HL-60/S4 (cell line): ENCODE data around the gene ZNF79.

Experiments
- in situ Hi-C: fragments of 300-500 bp; cut with MboI; formaldehyde crosslinking; loops from 2 replicates; pipeline ENCODE4 v1.14.3; 2022; ENCODE audit warnings: low sequenced_read_pairs

The ZNF79 gene

DNA sequence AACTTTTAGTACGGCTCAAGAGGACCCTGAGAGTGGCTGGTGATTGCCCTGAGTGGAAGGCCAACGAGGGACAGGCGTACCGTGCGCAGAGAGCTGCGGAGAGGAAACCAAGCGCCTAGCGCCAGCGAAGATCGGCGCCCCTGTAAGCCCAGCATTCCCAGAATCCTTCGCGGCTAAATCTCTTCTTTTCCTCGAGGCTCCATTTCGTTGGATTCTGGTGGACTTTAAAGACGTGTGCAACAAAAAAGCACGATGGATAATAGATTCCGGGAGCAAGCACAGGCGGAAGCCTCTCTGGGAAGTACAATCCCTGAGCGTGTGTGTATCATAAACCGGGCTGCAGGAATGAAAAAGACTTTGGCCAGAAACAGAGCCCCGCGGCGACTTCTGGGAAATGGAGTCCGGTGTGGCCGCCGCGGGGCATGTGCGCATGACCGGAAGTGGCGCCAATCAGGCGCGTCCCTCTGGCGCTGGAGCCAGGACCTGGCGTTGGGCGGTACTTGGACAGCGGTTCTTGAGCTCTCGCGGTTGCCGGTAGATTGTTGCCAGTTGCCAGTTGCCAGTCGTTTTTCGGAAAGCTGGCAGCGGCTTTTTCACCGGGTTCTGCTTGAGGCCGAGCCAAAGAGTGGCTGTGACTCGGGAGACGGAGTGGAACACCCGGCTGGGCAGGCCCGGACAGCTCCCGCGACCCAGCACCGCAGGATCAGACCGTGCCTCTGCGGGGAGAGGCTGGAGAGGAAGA is at the start of gene ZNF79:
TSS of gene ZNF79 (plus strand) at position 449 of the 742 bp plus-strand sequence. CDS start 406 bp downstream, outside the sequence.
- in situ Hi-C loops: no loop called here

DNA sequence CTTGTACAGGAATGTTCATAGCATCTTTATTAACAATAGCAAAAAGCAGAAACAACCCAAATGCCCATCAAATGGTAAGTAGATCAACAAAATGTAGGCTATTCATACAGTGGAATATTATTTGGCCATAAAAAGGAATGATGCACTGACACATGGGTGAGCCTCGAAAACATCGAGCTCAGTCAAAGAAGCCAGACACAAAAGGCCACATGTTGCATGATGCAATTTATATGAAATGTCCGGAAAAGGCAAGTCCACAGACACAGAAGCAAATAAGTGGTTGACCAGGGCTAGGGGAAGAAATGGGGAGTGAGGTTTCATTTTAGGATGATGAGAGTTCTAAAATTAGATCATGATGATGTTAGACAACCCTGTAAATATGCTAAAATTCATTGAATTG is 43.7 kb upstream of the ZNF79 start:
- in situ Hi-C loops: no loop called here

DNA sequence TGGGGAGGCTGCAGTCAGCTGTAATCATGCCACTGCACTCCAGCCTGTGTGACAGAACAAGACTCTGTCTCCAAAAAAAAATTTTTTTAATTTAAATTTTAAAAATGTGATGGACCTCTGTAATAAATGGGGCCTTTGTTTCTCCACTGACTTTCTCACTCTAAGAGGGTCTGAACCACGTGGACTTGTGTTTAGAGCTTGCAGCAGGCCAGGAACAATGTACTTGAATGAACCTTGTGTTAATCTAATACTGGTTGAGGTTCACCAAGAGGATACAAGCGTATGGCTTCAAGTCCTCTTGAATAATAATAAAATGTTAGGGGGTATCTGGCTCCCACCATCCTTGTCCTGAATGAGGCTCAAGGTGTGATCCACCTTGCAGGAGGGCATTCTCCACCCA is 41.6 kb upstream of the ZNF79 start:
- in situ Hi-C loops: no loop called here

DNA sequence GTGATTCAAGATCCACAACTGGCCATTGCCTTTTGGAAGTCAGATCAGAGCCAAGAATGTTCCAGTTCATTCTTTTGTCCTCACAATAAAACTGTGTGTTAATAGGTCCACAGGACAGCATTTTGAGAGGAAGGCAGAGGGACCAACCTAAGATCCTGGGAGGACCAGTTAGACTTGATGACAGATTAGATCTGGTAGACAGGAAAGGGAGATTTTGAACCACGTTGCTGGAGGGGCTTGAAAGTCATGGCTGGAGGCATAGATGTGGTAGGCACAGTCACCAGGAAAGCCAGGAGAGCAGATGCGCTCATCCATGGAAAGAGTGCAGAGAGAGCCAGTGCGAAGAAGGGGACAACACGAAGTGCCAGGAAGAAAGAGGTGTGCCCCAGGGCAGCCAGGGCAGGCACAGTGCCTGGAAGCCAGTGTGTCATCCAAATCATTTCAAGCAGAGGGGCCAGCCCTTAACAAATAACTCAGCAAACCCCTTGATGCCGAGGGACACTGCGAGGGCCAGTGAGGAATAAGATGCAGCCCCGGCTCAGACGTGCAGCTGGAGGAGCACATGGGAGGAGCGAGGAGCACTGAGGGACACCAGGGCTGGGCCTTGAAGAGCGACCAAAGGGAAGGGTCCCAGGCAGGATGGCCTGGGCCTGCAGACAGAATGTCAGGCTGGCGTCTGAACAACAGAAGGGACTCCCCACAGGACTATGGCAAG is 40.0 kb upstream of the ZNF79 start:
- in situ Hi-C loops: no loop called here

DNA sequence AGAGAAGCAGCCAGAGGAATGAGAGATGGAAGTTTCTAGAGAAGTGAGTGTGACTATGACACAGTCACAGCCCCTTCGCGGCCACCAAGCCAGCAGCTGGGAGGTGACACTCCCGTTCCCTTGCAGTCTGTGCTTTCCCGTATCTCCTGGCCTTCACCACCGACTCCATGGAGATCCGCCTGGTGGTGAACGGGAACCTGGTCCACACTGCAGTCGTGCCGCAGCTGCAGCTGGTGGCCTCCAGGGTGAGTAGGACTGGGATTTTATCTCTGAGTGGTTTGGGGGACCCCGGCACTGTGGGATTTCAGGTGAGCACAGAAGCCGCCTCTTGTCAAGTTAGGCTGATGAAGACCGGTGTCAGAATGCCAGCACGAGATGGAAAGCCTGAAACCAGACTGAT is 39.3 kb upstream of the ZNF79 start:
- in situ Hi-C loops: no loop called here

DNA sequence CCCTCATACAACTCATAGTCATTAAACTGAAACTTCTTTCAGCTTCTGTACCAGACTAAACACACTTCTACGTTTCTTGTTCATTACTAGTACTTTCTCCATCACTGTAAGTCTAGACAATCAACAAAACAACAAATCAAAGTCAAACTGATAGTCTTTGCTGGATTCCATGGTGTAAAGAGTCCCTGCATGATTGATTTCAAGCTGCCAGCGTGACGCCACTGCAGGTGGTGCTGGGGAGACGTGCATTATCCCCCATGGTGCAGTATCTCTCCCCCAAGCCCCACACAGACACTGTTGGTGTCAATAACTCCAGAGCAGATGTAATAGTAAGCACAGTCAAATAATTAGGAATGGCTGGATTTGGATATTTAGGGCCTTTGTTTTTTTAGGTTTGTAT is 37.9 kb upstream of the ZNF79 start:
- in situ Hi-C loops: no loop called here

DNA sequence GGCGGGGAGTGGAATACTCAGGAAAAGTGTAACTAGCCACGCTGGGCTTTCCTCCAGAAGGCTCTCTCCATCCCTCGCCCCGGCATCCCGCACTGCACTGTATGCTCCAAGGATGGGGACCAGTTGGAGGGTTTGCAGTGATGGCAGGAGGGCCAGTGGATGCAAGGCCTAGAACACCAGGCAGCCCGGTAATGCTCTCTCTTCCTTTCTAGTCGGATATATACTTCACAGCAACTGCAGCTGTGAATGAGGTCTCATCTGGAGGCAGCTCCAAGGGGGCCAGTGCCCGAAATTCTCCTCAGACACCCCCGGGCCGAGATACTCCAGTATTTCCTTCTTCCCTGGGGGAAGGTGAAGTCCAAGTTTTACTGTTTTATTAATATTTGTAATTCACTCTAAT is 37.2 kb upstream of the ZNF79 start:
- in situ Hi-C loops: no loop called here

DNA sequence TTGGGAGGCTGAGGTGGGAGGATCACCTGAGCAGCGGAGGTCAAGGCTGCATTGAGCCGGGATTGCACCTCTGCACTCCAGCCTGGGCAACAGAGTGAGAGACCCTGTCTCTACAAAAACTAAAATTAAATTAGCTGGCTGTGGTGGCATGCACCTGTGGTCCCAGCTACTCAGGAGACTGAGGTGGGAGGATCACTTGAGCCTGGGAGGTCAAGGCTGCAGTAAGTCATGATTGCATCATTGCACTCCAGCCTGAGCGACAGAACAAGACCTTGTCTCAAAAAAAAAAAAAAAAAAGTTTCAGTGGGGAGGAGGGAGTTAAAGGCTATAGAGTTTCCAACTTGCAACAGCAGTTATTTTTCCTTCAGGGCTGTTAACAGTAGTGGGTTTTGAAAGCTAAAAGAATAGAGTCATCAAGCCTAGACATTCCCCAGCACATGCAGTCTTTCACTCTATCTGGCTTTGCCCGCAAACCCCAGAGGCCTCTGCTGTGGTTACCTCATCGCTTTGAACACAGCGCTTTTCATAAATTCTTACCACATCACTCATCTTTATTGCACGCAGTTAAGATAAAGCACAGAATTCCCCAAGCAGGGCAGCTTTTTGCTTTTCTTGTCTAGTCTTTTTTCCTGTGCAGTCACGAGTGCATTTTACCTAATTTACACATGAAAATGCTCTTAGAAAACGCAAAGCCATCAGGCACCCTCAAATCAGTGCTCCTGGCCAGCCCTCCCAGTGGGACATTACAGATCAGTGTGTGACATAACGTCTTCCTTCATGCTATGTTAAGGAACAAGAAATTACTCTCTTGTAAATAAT is 35.9 kb upstream of the ZNF79 start:
- in situ Hi-C loops: no loop called here

DNA sequence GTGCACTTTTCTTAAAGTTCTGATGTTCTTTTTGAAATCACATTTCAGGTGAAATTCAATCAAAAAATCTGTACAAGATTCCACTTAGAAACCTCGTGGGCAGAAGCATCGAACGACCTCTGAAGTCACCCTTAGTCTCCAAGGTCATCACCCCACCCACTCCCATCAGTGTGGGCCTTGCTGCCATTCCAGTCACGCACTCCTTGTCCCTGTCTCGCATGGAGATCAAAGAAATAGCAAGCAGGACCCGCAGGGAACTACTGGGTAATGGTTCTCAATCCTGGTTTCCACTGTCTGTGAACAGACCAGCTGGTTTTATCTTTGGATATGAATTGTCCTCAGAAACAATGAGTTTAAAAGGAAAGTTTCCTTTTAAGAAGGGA is 35.3 kb upstream of the ZNF79 start:
- in situ Hi-C loops: no loop called here

DNA sequence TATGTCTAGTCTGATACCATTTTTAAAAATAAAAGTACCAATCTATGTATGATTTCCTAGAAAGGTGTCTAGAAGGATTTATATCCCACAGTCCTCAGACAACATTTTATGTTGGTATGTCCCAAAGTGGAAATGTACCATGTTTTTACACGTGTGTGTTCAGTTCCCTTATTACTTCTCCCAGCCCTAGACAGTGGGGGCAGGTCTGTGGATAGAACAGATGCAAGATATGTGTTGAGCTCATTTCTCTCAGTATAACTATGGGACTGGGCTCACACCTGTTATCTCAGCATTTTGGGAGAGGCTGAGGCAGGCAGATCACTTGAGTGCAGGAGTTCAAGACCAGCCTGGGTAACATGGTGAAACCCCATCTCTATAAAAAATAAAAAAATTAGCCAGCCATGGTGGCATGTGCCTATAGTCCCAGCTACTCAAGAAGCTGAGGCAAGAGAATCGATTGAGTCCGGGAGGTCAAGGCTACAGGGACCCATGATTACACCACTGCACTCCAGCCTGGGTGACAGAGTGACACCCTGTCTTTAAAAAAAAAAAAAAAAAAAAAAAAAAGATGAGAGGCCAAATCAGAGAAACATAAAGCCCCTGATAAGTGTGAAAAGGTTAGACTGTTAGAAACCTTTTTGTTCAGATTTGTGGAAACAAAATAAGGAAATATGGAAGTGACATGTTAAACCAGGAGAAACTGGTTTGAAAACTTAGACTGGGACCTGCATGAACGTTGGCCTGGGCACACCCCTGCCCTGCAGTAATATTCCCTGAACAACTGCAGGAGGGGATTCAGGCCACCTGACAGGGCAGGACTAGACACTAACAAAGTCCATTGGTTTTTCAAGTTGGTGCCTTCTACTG is 34.6 kb upstream of the ZNF79 start:
- in situ Hi-C loops: no loop called here

DNA sequence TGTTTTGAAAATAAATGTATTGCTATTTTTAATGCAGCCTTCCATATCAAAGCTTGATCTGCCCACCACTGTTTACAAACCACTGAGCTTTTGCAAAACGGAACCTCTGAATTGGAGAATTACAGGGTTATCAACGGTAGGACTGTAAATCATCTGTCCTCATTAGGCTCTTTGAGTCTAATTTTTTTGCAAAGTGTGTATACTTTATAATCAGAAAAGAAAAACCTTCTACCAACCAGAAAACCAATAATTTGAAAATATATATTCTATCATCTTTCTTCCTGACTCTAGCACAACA is 34.0 kb upstream of the ZNF79 start:
- in situ Hi-C loops: no loop called here

DNA sequence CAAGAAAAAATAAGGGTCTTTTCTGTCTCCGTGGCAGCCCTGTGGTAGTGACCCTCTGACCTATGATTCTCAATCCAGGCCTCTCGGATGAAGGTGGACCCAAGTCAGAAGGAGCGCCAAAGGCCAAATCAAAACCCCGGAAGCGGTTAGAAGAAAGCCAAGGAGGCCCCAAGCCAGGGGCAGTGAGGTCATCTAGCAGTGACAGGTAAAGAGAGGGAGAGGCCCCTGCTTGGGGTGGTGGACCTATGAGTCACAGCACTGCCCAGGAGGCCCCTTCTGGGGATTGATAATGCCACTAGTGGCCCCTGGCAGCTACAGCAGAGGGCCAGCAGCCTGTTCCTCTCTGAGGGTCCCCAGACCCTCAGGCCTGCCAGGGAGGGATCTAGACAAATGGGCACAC is 33.6 kb upstream of the ZNF79 start:
- in situ Hi-C loops: no loop called here

DNA sequence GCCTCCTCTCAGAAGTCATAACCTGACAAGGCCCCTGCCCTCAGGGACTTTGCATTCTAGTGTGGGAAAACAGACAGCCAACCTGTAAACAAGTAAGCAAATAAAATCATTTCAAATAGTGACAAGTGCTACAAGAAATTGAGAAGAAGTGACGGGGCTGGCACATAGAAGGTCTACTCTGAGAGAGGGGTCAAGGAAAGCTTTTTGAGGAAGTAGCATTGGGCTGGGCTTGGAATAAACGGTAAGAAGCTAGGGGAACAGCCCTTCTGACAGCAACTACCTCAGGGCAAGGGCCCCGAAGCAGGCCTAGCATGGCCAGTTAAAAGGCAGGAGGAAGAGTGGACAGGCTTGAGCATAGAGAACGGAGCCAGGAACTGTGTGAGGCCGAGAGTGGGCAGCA is 32.0 kb upstream of the ZNF79 start:
- in situ Hi-C loops: no loop called here

DNA sequence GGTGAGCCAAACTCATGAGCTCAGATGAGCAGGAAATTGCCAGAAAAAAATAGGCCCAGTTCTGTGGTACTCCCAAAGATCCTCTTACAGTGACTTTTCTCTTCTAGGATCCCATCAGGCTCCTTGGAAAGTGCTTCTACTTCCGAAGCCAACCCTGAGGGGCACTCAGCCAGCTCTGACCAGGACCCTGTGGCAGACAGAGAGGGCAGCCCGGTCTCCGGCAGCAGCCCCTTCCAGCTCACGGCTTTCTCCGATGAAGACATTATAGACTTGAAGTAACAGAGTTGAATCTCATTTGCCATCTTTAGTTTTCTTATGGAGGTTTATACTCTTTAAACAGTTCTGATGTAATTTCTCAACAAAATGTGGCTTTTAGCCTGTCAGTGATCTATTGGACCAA is 31.2 kb upstream of the ZNF79 start:
- in situ Hi-C loops: no loop called here

DNA sequence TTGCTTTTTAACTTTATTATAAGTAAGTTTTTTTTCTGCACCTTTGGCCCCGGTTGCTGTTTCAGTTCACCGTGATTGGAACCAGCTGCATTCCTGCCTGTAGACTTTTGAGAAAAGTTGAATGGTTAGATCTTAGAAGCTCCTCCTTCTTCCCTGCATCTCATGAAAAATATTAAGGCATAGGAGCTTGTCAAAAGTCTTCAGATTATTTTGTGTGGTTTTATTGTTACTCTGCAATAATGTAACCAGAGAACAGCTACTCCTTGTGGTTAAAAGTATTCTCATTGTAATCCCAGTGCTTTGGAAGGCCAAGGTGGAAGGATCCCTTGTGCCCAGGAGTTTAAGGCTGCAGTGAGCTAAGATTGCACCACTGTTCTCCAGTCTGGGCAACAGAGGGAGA is 30.5 kb upstream of the ZNF79 start:
- in situ Hi-C loops: no loop called here

DNA sequence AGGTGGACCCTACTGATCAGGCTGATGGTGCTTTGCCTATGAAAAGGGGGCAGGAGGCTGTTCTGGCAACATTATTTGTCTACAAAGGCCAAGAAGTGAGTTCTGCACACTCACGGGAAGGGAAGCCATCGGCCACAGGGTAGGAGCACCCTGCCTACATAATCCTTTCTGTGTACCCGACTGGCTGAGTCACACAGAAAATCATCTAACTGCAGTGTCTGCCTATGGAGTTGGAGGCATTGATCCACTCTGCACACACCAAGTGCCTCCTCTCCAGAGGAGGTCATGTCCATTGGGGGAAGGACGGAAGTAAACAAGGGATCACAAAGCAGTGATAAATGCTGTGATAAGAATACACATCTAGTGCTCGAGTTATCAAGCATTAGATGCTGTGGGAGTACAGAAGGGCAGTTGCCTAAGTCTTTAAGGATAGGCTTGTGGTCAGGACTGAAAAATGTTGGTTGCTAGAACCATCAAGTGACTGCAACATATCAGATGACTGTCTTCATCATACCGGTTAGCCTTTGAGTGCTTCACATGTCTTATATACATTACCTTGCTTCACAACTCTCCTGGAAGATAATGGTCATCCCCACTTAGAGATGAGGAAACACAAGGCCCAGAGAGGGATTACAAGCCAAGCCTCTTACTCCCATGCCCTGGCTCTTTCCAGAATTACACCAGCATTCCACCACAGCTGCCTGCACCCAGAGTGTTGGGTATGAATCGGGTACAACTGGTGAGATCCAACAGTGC is 28.5 kb upstream of the ZNF79 start:
- in situ Hi-C loops: no loop called here

DNA sequence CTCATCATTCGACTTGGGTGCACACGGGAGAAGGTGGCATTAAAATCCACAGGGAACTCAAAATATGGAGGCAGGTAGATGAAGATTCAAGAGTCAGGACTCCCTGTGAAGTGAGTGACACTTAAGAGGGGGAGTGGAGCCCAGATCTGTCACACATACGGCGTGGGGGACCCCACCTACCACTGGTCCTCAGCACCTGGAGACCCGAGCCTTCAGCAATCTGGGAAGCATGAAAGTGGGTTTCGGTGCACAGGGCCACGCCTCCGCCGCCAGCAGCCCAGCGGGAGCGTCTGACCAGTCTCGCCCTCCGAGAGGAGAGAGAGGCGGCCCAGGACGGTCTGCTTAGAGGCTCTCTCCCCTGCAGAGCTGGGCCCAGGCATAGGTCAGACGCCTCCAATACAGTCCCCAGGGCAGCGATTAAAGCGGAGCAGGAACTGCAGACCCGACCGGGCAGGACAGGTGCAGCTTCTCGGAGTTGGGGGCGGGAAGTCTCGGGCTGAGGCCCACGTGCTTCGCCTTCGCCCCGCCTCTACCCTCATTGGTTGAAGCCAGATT is 27.9 kb upstream of the ZNF79 start:
- in situ Hi-C loops: no loop called here

DNA sequence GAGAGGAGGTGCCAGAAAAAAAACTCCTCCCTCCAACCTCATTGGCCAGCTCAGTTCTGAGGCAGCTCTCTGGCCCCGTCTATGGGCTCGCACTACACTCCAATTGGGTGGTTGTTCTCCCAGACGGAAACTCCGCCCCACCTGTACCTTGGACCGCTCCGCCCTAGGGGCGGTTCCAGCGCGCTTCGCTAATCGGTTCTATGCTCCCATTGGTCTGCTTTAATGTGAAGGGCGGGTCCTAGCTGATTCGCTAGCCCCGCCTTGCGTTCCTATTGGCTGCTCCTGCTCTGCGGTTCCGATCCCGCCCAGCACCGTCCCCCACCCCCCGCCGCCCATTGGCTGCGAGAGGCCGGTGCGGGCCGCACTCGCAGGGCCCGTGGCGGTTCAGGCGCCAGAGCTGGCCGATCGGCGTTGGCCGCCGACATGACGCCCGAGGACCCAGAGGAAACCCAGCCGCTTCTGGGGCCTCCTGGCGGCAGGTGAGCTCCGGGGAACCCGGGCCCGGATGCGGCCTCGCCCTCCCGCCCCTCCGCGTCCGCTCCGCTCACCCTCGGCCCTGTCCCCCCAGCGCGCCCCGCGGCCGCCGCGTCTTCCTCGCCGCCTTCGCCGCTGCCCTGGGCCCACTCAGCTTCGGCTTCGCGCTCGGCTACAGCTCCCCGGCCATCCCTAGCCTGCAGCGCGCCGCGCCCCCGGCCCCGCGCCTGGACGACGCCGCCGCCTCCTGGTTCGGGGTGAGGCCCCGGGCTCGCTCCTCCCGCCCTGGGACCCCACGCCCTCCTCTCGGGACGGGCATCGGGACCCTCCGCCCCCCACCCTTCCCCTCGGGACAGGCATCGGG is 27.2 kb upstream of the ZNF79 start, which contains the start of gene SLC2A8:
TSS of gene SLC2A8 (plus strand) at position 362 of the 838 bp plus-strand sequence. CDS start at position 424, 62 bp downstream.
- in situ Hi-C loops: no loop called here
